ENCODE data around the gene TMEM269.

- TF ChIP-seq GATA2 (IDR thresholded peaks at IDR 0.05; ENCODE audit: low read depth, low read length) (no peak), GATA3 (IDR thresholded peaks at IDR 0.05; ENCODE audit: low read depth, low read length) (no peak)
Observed at GRCh38 chr1:42744148-42744413, 40.7 kb upstream of the TMEM269 start.

Measured in SH-SY5Y (cell line).